Spleen (tissue), 11 donors: ENCODE results near the gene ISCA2. TPM values are rescaled to one million over a fixed set of nuclear protein-coding genes. Genes with fewer than 3 reads are reported as not detected.

ENCODE experiments used
- DNase-seq: peaks from one replicate; pipeline ENCODE4 v3.0.0-alpha.2; 2020
- H3K27ac ChIP-seq, 8 donors: fragments of 200-600 bp; sonication (generic) in 7 of 8; 1 replicate in 4 of 8; 2 replicates in 4 of 8; pipeline versions ENCODE4 v1.5.0 to v1.8.0; 2016 to 2021; ENCODE audit warnings: inconsistent platforms in 4 of 8, mild to moderate bottlenecking in 4 of 8, moderate library complexity in 1 of 8
- H3K27me3 ChIP-seq, 7 donors: fragments of 200-600 bp; sonication (generic) in 6 of 7; replicated peaks in 1 of 7; 1 replicate in 4 of 7; 2 replicates in 3 of 7; pipeline versions ENCODE4 v1.5.0 to v1.8.0; 2016 to 2021; ENCODE audit warnings: inconsistent platforms in 3 of 7, mild to moderate bottlenecking in 1 of 7
- H3K36me3 ChIP-seq, 6 donors: fragments of 200-600 bp; sonication (generic) in 5 of 6; 1 replicate in 4 of 6; 2 replicates in 2 of 6; pipeline versions ENCODE4 v1.5.0 to v1.8.0; 2016 to 2021; ENCODE audit warnings: inconsistent platforms in 2 of 6
- H3K4me1 ChIP-seq, 6 donors: fragments of 200-600 bp; sonication (generic) in 5 of 6; 1 replicate in 3 of 6; 2 replicates in 3 of 6; pipeline versions ENCODE4 v1.5.0 to v1.8.0; 2016 to 2021; ENCODE audit warnings: inconsistent platforms in 3 of 6
- H3K4me3 ChIP-seq, 8 donors: fragments of 200-600 bp; sonication (generic) in 7 of 8; 1 replicate in 4 of 8; 2 replicates in 4 of 8; pipeline versions ENCODE4 v1.5.0 to v1.8.0; 2016 to 2021; ENCODE audit warnings: inconsistent platforms in 4 of 8, mild to moderate bottlenecking in 4 of 8, moderate library complexity in 2 of 8
- H3K9me3 ChIP-seq, 8 donors: fragments of 200-600 bp; sonication (generic) in 7 of 8; 1 replicate in 4 of 8; 2 replicates in 4 of 8; pipeline versions ENCODE4 v1.5.0 to v1.8.0; 2016 to 2021; ENCODE audit warnings: inconsistent platforms in 4 of 8
- POLR2A ChIP-seq, 3 donors: fragments of 450-650 bp; IDR thresholded peaks; one replicate each; pipeline ENCODE4 v1.5.1; 2017; ENCODE audit warnings: antibody characterized with exemption in 3 of 3, mild to moderate bottlenecking in 1 of 3
- POLR2AphosphoS5 ChIP-seq, 3 donors: sonication (generic); formaldehyde crosslinking; IDR thresholded peaks; one replicate each; pipeline ENCODE4 v1.5.1; 2017; ENCODE audit warnings: antibody characterized with exemption in 3 of 3
- WGBS, 5 donors: extraction: QIAGEN DNeasy Blood & Tissue Kit in 3 of 5; methylation state at CpG; one replicate each; pipeline versions ENCODE4 v1.1.5 to v1.1.7; 2013 to 2018; 5-methylcytosine and 5-hydroxymethylcytosine counted together
- intact Hi-C: fragments of 100-400 bp; cut with DNase I; formaldehyde crosslinking; loops from one replicate; pipeline ENCODE4 v1.15.0; 2023; ENCODE audit warnings: low total_unique reads
- polyA plus RNA-seq, 3 donors: library from polyadenylated mRNA; stranded (reverse); fragments of 200-250 nt; gene quantifications; one replicate each; pipeline ENCODE4 v1.2.1, GENCODE V29; 2013
- total RNA-seq, 7 donors: library from RNA; depleted of rRNA in 3 of 7; stranded (reverse); fragments of >200 nt in 3 of 7; fragmentation: NEBNext Ultra II Directional in 4 of 7; extraction: Animal tissue kit (Norgen Biotek cat#: 25700) in 4 of 7; gene quantifications; one replicate each; pipeline versions ENCODE4 v1.1.0 to v1.2.1, GENCODE V29; 2016 to 2021
- TF ChIP-seq, protein P1 (sequence below), 11 experiments: fragments of 200-600 bp in 7 of 11; fragments of 450-650 bp in 4 of 11; sonication (generic) in 4 of 11; IDR thresholded peaks in 8 of 11; conservative IDR thresholded peaks in 3 of 11; 1 replicate in 7 of 11; 2 replicates in 4 of 11; pipeline versions ENCODE4 v1.4.0 to v1.8.0; 2016 to 2021; ENCODE audit warnings: antibody characterized with exemption in 11 of 11, inconsistent platforms in 4 of 11, mild to moderate bottlenecking in 1 of 11
- donor health status: healthy with polysubstance abuse.
- donor health status: DM: no; HTN: no; CAD: no; lungs with moderate emphysema.
- donor health status: DM: no; HTN: no; CAD: no.
- donor health status: Bipolar disorder and iron deficiency.
- donor health status: healthy.
- donor health status: DM: no; HTN: no; CAD: no.
- donor health status: DM: yes; HTN: yes; CAD: no.

ISCA2 gene
- total and polyA plus RNA-seq, 10 donors, result 11.7 to 28.9 (median 22.7) TPM

DNA sequence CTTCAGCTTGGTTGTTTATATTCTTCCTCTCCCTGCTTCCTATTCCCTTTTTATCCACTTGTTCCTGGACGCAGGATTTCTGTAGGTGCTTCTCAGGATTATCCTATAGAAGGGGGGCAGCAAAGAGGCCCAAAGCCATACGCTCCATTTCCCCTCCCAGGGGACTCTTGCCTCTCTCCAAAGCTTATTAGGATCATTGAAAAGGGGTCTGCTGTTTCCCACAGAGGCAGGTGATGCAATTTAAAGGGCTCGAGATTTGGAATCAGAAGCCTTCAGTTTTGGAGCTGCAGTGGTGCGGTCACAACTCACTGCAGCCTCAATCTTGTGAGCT lies 36.0 kb upstream of the ISCA2 start:
- H3K36me3 ChIP-seq, result no peaks in the 10 kb centered on the region
- H3K4me3 ChIP-seq, result no peak overlapping the region
- H3K9me3 ChIP-seq, result no peaks in the 10 kb centered on the region
- TF ChIP-seq POLR2AphosphoS5 (IDR thresholded peaks at IDR 0.05), result no peak
- TF ChIP-seq POLR2A (IDR thresholded peaks at IDR 0.05), result no peak
- TF ChIP-seq, protein P1, sequence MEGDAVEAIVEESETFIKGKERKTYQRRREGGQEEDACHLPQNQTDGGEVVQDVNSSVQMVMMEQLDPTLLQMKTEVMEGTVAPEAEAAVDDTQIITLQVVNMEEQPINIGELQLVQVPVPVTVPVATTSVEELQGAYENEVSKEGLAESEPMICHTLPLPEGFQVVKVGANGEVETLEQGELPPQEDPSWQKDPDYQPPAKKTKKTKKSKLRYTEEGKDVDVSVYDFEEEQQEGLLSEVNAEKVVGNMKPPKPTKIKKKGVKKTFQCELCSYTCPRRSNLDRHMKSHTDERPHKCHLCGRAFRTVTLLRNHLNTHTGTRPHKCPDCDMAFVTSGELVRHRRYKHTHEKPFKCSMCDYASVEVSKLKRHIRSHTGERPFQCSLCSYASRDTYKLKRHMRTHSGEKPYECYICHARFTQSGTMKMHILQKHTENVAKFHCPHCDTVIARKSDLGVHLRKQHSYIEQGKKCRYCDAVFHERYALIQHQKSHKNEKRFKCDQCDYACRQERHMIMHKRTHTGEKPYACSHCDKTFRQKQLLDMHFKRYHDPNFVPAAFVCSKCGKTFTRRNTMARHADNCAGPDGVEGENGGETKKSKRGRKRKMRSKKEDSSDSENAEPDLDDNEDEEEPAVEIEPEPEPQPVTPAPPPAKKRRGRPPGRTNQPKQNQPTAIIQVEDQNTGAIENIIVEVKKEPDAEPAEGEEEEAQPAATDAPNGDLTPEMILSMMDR (IDR thresholded peaks at IDR 0.05 in 8 of 11, conservative IDR thresholded peaks at IDR 0.05 in 3 of 11), result no peak
- no peak for DNase-seq
- no peaks in the 10 kb centered on the region for H3K4me1 ChIP-seq
- H3K27ac ChIP-seq, result no peak overlapping the region
- 84 to 91% (median 88%) methylated on average over 4 of the region's 4 CpGs for WGBS, 5 donors
- intact Hi-C loops, result no loop called here
- H3K27me3 ChIP-seq, result no peaks in the 10 kb centered on the region

DNA sequence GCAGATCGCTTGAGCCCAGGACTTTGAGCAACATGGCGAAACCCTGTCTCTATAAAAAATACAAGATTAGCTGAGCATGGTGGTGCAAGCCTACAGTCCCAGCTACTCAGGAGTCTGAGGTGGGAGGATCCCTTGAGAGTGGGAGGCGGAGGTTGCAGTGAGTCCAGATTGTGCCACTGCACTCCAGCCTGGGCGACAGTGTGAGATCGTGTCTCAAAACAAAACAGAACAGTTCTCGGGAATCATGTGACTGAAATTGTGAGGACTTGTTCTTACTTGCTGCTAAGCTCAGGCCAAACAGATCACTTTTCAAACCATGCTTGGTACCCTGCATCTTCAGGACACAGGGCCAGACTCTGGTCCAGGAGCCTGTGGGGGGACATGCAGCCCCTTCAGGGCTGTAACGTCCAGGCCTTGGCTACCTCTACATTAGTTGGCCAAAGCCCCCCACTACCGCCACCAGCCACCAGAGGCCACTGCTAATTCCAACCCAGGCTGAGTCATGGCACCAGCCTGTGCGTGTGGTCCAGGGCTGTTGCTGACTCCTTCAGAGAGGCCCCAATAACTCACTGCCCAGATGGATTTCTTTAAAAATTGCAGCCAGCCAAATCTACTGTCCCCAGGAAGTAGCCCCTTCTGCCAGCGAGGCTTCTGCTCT lies 34.1 kb upstream of the ISCA2 start:
- H3K4me3 ChIP-seq, result no peak overlapping the region
- no peaks in the 10 kb centered on the region for H3K4me1 ChIP-seq
- H3K27ac ChIP-seq, result no peak overlapping the region
- WGBS, 5 donors, result 68 to 80% (median 75%) methylated on average over 9 to 10 of the region's 10 CpGs
- H3K27me3 ChIP-seq, result no peaks in the 10 kb centered on the region
- no peaks in the 10 kb centered on the region for H3K36me3 ChIP-seq
- intact Hi-C loops, result no loop called here
- TF ChIP-seq, protein P1 (IDR thresholded peaks at IDR 0.05 in 8 of 11, conservative IDR thresholded peaks at IDR 0.05 in 3 of 11), result peak in 8 of 11 experiments; percentile 24 to 58 (median 50)
- TF ChIP-seq POLR2AphosphoS5 (IDR thresholded peaks at IDR 0.05) (no peak), POLR2A (IDR thresholded peaks at IDR 0.05) (no peak)
- DNase-seq, result no peak
- H3K9me3 ChIP-seq, result no peaks in the 10 kb centered on the region

DNA sequence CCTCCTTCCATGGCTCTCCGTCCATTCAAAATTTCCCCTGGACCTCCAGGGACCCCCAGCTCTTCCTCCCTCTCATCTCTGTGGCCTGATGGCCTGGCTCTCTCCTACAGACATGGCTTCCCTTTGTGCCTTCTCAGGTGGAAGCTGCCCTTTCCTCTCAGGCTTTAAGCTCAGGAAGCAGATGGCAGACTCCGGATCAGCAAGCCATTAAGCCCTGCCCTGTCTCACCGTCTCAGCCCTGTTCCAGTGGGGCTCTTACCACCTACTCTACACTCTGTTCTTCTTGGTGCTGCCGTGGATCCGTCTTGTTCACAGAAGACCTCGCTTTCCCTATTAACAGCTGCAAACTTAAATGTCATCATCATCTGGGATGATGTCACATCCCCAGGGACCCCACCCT lies 33.6 kb upstream of the ISCA2 start:
- no peak overlapping the region for H3K27ac ChIP-seq
- no peaks in the 10 kb centered on the region for H3K27me3 ChIP-seq
- DNase-seq, result no peak
- intact Hi-C loops, result no loop called here
- H3K36me3 ChIP-seq, result no peaks in the 10 kb centered on the region
- no peak overlapping the region for H3K4me3 ChIP-seq
- WGBS, 5 donors, result 57 to 65% (median 64%) methylated on average over 6 of the region's 6 CpGs
- no peaks in the 10 kb centered on the region for H3K4me1 ChIP-seq
- TF ChIP-seq, protein P1 (IDR thresholded peaks at IDR 0.05 in 8 of 11, conservative IDR thresholded peaks at IDR 0.05 in 3 of 11), result no peak
- no peak for TF ChIP-seq POLR2AphosphoS5 (IDR thresholded peaks at IDR 0.05)
- TF ChIP-seq POLR2A (IDR thresholded peaks at IDR 0.05), result no peak
- H3K9me3 ChIP-seq, result no peaks in the 10 kb centered on the region

DNA sequence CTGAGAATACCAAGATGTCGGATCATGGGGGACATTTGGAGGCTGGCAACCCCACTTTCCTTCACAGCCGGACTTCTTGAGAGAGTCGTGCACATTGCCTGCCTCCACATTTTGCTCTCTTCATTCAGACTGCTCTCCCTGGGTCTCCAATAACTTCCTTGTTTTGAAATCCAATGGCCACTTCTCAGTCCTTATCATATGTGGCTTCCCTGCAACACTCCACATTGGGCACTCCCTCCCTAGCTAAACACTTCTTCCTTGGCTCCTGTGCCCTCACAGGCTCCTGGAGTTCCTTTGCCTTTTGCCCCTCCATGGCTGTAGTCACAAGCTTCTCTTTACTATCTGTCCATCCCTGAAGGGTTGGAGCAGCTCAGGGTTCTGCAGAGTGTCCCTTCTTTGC lies 30.6 kb upstream of the ISCA2 start:
- Histone ChIP-seq H3K4me1 (no peaks in the 10 kb centered on the region), H3K36me3 (peaks cover 0 to 3% (median 0%) of the 10 kb centered on the region in 6 donors), H3K27ac (no peak overlapping the region), H3K9me3 (no peaks in the 10 kb centered on the region), H3K27me3 (no peaks in the 10 kb centered on the region), H3K4me3 (no peak overlapping the region)
- DNase-seq, result no peak
- WGBS, 5 donors, result 87 to 97% (median 90%) methylated on average over 3 of the region's 3 CpGs
- intact Hi-C loops, result no loop called here
- TF ChIP-seq, protein P1 (IDR thresholded peaks at IDR 0.05 in 8 of 11, conservative IDR thresholded peaks at IDR 0.05 in 3 of 11), result no peak
